ENCODE measurements around the gene CGB5.
A peak's percentile ranks its signal among the peaks of the same experiment; 100 is the strongest.

The CGB5 gene

GRCh38 chr19:49057636-49058234 is 14.1 kb downstream of the CGB5 start, which contains the start of gene CGB7:
TSS of gene CGB7 (minus strand) at chr19:49057749. CDS start at chr19:49055375, 2,374 bp downstream.
- Histone ChIP-seq H3K9ac (ENCODE audit: low read depth in 1 of 2, low read length in 2 of 2) (peak within 1 kb of the TSS in 1 of 2 donors; percentile 43), H3K36me3 (ENCODE audit: control insufficient read depth in 1 of 2, insufficient read depth in 2 of 2, low read length in 2 of 2) (no peaks in the 10 kb centered on the region)

GRCh38 chr19:49058562-49058961 is 14.9 kb downstream of the CGB5 start:
- peaks cover 13 to 25% of the 10 kb centered on the region in 2 donors for H3K27me3 ChIP-seq (ENCODE audit: control insufficient read depth in 1 of 2, insufficient read depth in 2 of 2, low read length in 2 of 2)

More at GRCh38 chr19:49057636-49058234, 14.1 kb downstream of the CGB5 start, which contains the start of gene CGB7:
- Histone ChIP-seq H3K9me3 (ENCODE audit: control insufficient read depth in 1 of 2, low read length in 2 of 2) (no peaks in the 10 kb centered on the region), H3K27me3 (ENCODE audit: control insufficient read depth in 1 of 2, insufficient read depth in 2 of 2, low read length in 2 of 2) (peaks cover 13 to 25% of the 10 kb centered on the region in 2 donors), H3K27ac (ENCODE audit: low read depth, low read length) (no peak within 1 kb of the TSS), H3K4me1 (ENCODE audit: control insufficient read depth in 1 of 2, insufficient read depth in 2 of 2, low read length in 2 of 2) (peaks cover 5 to 19% of the 10 kb centered on the region in 2 donors), H3K4me3 (ENCODE audit: low read depth in 1 of 2, low read length in 2 of 2) (peak within 1 kb of the TSS; percentile 58 to 73)

GRCh38 chr19:49059053-49059452 is 15.4 kb downstream of the CGB5 start:
- Histone ChIP-seq H3K4me1 (ENCODE audit: control insufficient read depth in 1 of 2, insufficient read depth in 2 of 2, low read length in 2 of 2) (peaks cover 5 to 19% of the 10 kb centered on the region in 2 donors), H3K4me3 (ENCODE audit: low read depth in 1 of 2, low read length in 2 of 2) (no peak overlapping the region), H3K9me3 (ENCODE audit: control insufficient read depth in 1 of 2, low read length in 2 of 2) (no peaks in the 10 kb centered on the region), H3K9ac (ENCODE audit: low read depth in 1 of 2, low read length in 2 of 2) (no peak overlapping the region), H3K27ac (ENCODE audit: low read depth, low read length) (no peak overlapping the region), H3K36me3 (ENCODE audit: control insufficient read depth in 1 of 2, insufficient read depth in 2 of 2, low read length in 2 of 2) (no peaks in the 10 kb centered on the region), H3K27me3 (ENCODE audit: control insufficient read depth in 1 of 2, insufficient read depth in 2 of 2, low read length in 2 of 2) (peaks cover 13 to 25% of the 10 kb centered on the region in 2 donors)

More at GRCh38 chr19:49058562-49058961, 14.9 kb downstream of the CGB5 start:
- no peak overlapping the region for H3K27ac ChIP-seq (ENCODE audit: low read depth, low read length)
- no peaks in the 10 kb centered on the region for H3K9me3 ChIP-seq (ENCODE audit: control insufficient read depth in 1 of 2, low read length in 2 of 2)
- no peaks in the 10 kb centered on the region for H3K36me3 ChIP-seq (ENCODE audit: control insufficient read depth in 1 of 2, insufficient read depth in 2 of 2, low read length in 2 of 2)
- H3K4me3 ChIP-seq (ENCODE audit: low read depth in 1 of 2, low read length in 2 of 2): no peak overlapping the region
- no peak overlapping the region for H3K9ac ChIP-seq (ENCODE audit: low read depth in 1 of 2, low read length in 2 of 2)
- peaks cover 5 to 19% of the 10 kb centered on the region in 2 donors for H3K4me1 ChIP-seq (ENCODE audit: control insufficient read depth in 1 of 2, insufficient read depth in 2 of 2, low read length in 2 of 2)

- no peaks in the 10 kb centered on the region for H3K9me3 ChIP-seq (ENCODE audit: control insufficient read depth in 1 of 2, low read length in 2 of 2)
- peaks cover 5 to 19% of the 10 kb centered on the region in 2 donors for H3K4me1 ChIP-seq (ENCODE audit: control insufficient read depth in 1 of 2, insufficient read depth in 2 of 2, low read length in 2 of 2)
- H3K27me3 ChIP-seq (ENCODE audit: control insufficient read depth in 1 of 2, insufficient read depth in 2 of 2, low read length in 2 of 2): peaks cover 20 to 32% of the 10 kb centered on the region in 2 donors
- no peak overlapping the region for H3K9ac ChIP-seq (ENCODE audit: low read depth in 1 of 2, low read length in 2 of 2)
- no peak overlapping the region for H3K4me3 ChIP-seq (ENCODE audit: low read depth in 1 of 2, low read length in 2 of 2)
- H3K36me3 ChIP-seq (ENCODE audit: control insufficient read depth in 1 of 2, insufficient read depth in 2 of 2, low read length in 2 of 2): no peaks in the 10 kb centered on the region
- H3K27ac ChIP-seq (ENCODE audit: low read depth, low read length): no peak overlapping the region
These were observed 17.4 kb downstream of the CGB5 start for GRCh38 chr19:49061000-49061399.

- Histone ChIP-seq H3K4me1 (ENCODE audit: control insufficient read depth in 1 of 2, insufficient read depth in 2 of 2, low read length in 2 of 2) (peaks cover 5 to 16% of the 10 kb centered on the region in 2 donors), H3K9me3 (ENCODE audit: control insufficient read depth in 1 of 2, low read length in 2 of 2) (no peaks in the 10 kb centered on the region), H3K9ac (ENCODE audit: low read depth in 1 of 2, low read length in 2 of 2) (no peak overlapping the region), H3K36me3 (ENCODE audit: control insufficient read depth in 1 of 2, insufficient read depth in 2 of 2, low read length in 2 of 2) (no peaks in the 10 kb centered on the region), H3K4me3 (ENCODE audit: low read depth in 1 of 2, low read length in 2 of 2) (no peak overlapping the region), H3K27ac (ENCODE audit: low read depth, low read length) (no peak overlapping the region), H3K27me3 (ENCODE audit: control insufficient read depth in 1 of 2, insufficient read depth in 2 of 2, low read length in 2 of 2) (peaks cover 20 to 35% of the 10 kb centered on the region in 2 donors)
These were observed 17.8 kb downstream of the CGB5 start for GRCh38 chr19:49061445-49061844.

GRCh38 chr19:49064029-49064629 is 20.5 kb downstream of the CGB5 start:
- H3K9me3 ChIP-seq (ENCODE audit: control insufficient read depth in 1 of 2, low read length in 2 of 2): no peaks in the 10 kb centered on the region
- peaks cover 32 to 34% of the 10 kb centered on the region in 2 donors for H3K27me3 ChIP-seq (ENCODE audit: control insufficient read depth in 1 of 2, insufficient read depth in 2 of 2, low read length in 2 of 2)
- H3K4me1 ChIP-seq (ENCODE audit: control insufficient read depth in 1 of 2, insufficient read depth in 2 of 2, low read length in 2 of 2): no peaks in the 10 kb centered on the region
- H3K9ac ChIP-seq (ENCODE audit: low read depth in 1 of 2, low read length in 2 of 2): no peak overlapping the region
- H3K36me3 ChIP-seq (ENCODE audit: control insufficient read depth in 1 of 2, insufficient read depth in 2 of 2, low read length in 2 of 2): no peaks in the 10 kb centered on the region
- no peak overlapping the region for H3K4me3 ChIP-seq (ENCODE audit: low read depth in 1 of 2, low read length in 2 of 2)
- H3K27ac ChIP-seq (ENCODE audit: low read depth, low read length): no peak overlapping the region

GRCh38 chr19:49064768-49065611 is 21.3 kb downstream of the CGB5 start, which contains the start of gene NTF4:
TSS of gene NTF4 (minus strand) at chr19:49064818. CDS start at chr19:49061997, 2,821 bp downstream.
- H3K9ac ChIP-seq (ENCODE audit: low read depth in 1 of 2, low read length in 2 of 2): no peak within 1 kb of the TSS
- H3K27me3 ChIP-seq (ENCODE audit: control insufficient read depth in 1 of 2, insufficient read depth in 2 of 2, low read length in 2 of 2): peaks cover 34 to 36% of the 10 kb centered on the region in 2 donors
- no peaks in the 10 kb centered on the region for H3K4me1 ChIP-seq (ENCODE audit: control insufficient read depth in 1 of 2, insufficient read depth in 2 of 2, low read length in 2 of 2)
- no peaks in the 10 kb centered on the region for H3K36me3 ChIP-seq (ENCODE audit: control insufficient read depth in 1 of 2, insufficient read depth in 2 of 2, low read length in 2 of 2)
- H3K4me3 ChIP-seq (ENCODE audit: low read depth in 1 of 2, low read length in 2 of 2): no peak within 1 kb of the TSS
- H3K27ac ChIP-seq (ENCODE audit: low read depth, low read length): no peak within 1 kb of the TSS
- H3K9me3 ChIP-seq (ENCODE audit: control insufficient read depth in 1 of 2, low read length in 2 of 2): no peaks in the 10 kb centered on the region

GRCh38 chr19:49065905-49066512 is 22.4 kb downstream of the CGB5 start:
- Histone ChIP-seq H3K27ac (ENCODE audit: low read depth, low read length) (no peak overlapping the region), H3K4me3 (ENCODE audit: low read depth in 1 of 2, low read length in 2 of 2) (no peak overlapping the region), H3K9me3 (ENCODE audit: control insufficient read depth in 1 of 2, low read length in 2 of 2) (no peaks in the 10 kb centered on the region), H3K4me1 (ENCODE audit: control insufficient read depth in 1 of 2, insufficient read depth in 2 of 2, low read length in 2 of 2) (no peaks in the 10 kb centered on the region), H3K36me3 (ENCODE audit: control insufficient read depth in 1 of 2, insufficient read depth in 2 of 2, low read length in 2 of 2) (no peaks in the 10 kb centered on the region), H3K9ac (ENCODE audit: low read depth in 1 of 2, low read length in 2 of 2) (no peak overlapping the region), H3K27me3 (ENCODE audit: control insufficient read depth in 1 of 2, insufficient read depth in 2 of 2, low read length in 2 of 2) (peaks cover 39 to 44% of the 10 kb centered on the region in 2 donors)

GRCh38 chr19:49067554-49067953 is 23.9 kb downstream of the CGB5 start:
- Histone ChIP-seq H3K27ac (ENCODE audit: low read depth, low read length) (no peak overlapping the region), H3K9ac (ENCODE audit: low read depth in 1 of 2, low read length in 2 of 2) (no peak overlapping the region), H3K27me3 (ENCODE audit: control insufficient read depth in 1 of 2, insufficient read depth in 2 of 2, low read length in 2 of 2) (peaks cover 43 to 48% of the 10 kb centered on the region in 2 donors), H3K9me3 (ENCODE audit: control insufficient read depth in 1 of 2, low read length in 2 of 2) (no peaks in the 10 kb centered on the region), H3K4me3 (ENCODE audit: low read depth in 1 of 2, low read length in 2 of 2) (no peak overlapping the region), H3K4me1 (ENCODE audit: control insufficient read depth in 1 of 2, insufficient read depth in 2 of 2, low read length in 2 of 2) (no peaks in the 10 kb centered on the region), H3K36me3 (ENCODE audit: control insufficient read depth in 1 of 2, insufficient read depth in 2 of 2, low read length in 2 of 2) (no peaks in the 10 kb centered on the region)
